ENCODE results near the gene SPRYD4. TPM values are rescaled to one million over a fixed set of nuclear protein-coding genes. Genes with fewer than 3 reads are reported as not detected.
A peak's percentile ranks its signal among the peaks of the same experiment; 100 is the strongest.

Gene SPRYD4
- total RNA-seq, 2 donors from 2014 or later = 5.8 to 6.4 TPM

DNA sequence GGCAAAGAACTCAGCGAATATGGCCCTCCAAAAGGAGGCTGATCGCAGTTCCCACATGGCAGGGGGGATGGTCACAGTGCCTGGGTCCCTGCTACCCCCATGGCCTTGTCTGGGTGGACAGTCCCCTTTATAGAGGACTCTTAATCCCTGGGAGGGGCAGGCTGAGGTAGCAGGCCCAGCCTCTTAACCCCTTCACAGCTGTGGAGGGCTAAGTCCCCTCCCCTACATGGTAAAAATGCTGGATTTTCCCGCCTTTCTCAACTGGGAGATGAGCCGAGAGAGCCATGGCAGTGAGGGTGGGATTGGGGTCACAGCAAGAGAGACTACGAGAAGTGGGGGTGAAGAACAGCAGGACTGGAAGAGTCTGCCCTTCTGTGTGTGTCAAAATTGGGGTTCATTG is 13.8 kb upstream of the SPRYD4 start, which contains the start of gene MIP:
MIP (minus strand) TSS at position 101 of the 400 bp plus-strand sequence; CDS start at position 57, 44 bp downstream.
- Mint-ChIP-seq H3K27ac (no peak within 1 kb of the TSS), H3K4me3 (no peak within 1 kb of the TSS), H3K27me3 (peaks cover 20% of the 10 kb centered on the region), H3K36me3 (ENCODE audit: low read depth) (no peaks in the 10 kb centered on the region), H3K4me1 (peaks cover 7% of the 10 kb centered on the region)
- DNase-seq = no peak
- H3K9me3 ChIP-seq (ENCODE audit: control insufficient read depth, low read length, poor library complexity, severe bottlenecking) = no peaks in the 10 kb centered on the region
- ATAC-seq = no peak

DNA sequence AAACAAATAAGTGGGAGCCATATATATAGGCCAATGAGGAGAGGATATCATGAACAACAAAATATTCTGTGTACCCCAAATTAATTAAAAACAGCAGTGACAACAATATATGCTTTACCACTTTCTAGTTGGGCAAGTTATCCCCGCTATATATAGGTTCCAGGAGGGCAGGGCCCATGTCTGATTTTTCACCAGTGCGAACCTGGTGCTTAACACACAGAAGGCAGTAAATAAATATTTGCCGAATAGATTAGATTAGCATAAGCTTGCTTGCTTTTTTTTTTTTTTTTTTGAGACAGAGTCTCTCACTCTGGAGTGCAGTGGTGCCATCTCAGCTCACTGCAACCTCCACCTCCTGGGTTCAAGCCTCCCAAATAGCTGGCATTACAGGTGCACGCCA is 10.6 kb upstream of the SPRYD4 start:
- no peaks in the 10 kb centered on the region for H3K4me1 Mint-ChIP-seq
- peaks cover 20% of the 10 kb centered on the region for H3K27me3 Mint-ChIP-seq
- H3K9me3 ChIP-seq (ENCODE audit: control insufficient read depth, low read length, poor library complexity, severe bottlenecking) = no peaks in the 10 kb centered on the region
- no peak overlapping the region for H3K4me3 Mint-ChIP-seq
- no peaks in the 10 kb centered on the region for H3K36me3 Mint-ChIP-seq (ENCODE audit: low read depth)
- H3K27ac Mint-ChIP-seq = no peak overlapping the region
- ATAC-seq (no peak), DNase-seq (no peak)

DNA sequence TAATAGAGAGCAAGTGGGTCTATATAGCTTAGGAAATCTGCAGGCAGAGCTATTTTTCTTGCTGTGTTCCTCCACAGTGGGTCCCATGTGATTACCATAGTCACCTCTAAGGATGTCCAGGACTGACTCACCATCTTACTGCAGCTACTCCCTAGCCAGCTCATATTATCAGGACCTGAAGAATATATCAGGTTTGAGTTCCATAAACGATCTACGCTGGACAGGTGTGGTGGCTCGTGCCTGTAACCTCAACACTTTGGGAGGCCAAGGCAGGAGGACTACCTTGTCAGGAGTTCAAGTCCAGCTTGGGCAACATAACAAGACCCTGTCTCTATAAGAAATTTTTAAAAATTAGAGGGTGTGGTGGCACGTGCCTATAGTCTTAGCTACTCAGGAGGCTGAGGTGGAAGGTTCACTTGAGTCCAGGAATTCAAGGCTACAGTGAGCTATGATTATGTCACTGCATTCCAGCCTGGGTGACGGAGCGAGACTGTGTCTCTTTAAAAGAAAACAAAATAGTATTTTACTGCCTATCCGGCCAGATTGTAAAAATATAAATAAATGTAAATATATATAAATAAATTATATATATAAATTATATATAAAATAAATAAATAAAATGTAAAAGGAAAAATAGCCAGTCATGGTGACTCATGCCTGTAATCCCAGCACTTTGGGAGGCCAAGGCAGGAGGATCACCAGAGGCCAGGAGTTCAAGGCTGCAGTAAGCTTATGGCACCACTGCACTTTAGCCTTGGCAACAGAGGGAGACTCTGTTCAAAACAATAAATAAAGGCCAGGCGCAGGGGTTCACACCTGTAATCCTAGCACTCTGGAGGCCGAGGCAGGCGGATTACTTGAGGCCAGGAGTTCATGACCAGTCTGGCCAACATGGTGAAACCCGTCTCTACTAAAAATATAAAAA is 6.9 kb upstream of the SPRYD4 start:
- H3K9me3 ChIP-seq (ENCODE audit: control insufficient read depth, low read length, poor library complexity, severe bottlenecking) = no peaks in the 10 kb centered on the region
- DNase-seq = no peak
- no peak overlapping the region for H3K27ac Mint-ChIP-seq
- H3K4me1 Mint-ChIP-seq = peaks cover 6% of the 10 kb centered on the region
- no peaks in the 10 kb centered on the region for H3K36me3 Mint-ChIP-seq (ENCODE audit: low read depth)
- H3K27me3 Mint-ChIP-seq = peaks cover 6% of the 10 kb centered on the region
- no peak overlapping the region for H3K4me3 Mint-ChIP-seq
- ATAC-seq = no peak

DNA sequence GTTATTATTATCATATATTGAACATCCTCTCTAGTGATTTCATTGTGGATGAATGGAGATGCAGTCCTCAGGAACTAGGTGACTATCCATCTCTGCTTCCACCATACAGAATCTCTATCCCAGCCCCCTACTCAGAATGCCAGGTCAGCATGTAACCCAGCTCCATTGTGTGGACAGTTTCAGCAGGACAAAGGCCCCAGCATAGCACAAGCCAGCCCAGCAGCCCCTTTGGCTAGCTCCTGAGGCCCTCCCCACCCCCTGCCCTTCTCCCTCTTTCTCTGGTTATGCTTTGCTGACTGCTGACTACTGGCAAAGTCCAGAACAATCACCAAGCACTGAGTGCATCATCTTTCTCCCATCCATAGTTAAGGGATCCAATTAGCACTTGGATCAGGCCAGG is 5.8 kb upstream of the SPRYD4 start:
- H3K27me3 Mint-ChIP-seq = peaks cover 6% of the 10 kb centered on the region
- no peaks in the 10 kb centered on the region for H3K36me3 Mint-ChIP-seq (ENCODE audit: low read depth)
- H3K4me1 Mint-ChIP-seq = peaks cover 6% of the 10 kb centered on the region

DNA sequence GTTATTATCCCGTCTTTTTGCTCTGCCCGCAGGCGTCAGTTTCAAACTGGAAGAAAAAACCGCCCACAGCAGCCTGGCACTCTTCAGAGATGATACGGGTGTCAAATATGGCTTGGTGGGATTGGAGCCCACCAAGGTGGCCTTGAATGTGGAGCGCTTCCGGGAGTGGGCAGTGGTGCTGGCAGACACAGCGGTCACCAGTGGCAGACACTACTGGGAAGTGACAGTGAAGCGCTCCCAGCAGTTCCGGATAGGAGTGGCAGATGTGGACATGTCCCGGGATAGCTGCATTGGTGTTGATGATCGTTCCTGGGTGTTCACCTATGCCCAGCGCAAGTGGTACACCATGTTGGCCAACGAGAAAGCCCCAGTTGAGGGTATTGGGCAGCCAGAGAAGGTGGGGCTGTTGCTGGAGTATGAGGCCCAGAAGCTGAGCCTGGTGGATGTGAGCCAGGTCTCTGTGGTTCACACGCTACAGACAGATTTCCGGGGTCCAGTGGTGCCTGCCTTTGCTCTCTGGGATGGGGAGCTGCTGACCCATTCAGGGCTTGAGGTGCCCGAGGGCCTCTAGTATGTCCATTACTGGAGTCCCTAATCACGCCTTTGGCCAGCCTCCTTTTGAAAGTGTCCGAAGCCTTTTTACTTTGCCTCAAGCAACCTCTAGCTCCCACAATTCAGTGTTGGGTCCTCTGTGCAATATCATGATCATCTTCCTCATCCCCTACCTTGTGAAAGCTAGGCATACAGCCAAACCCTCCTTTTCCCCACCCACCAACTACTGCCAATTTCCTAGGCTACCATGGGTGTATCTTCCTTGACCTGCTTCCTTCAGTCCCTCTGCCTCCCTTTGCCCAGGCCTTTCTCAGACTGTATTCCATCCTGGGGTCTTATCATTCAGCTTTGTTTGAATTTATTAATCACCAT is 891 bp downstream of the SPRYD4 start:
- H3K27me3 Mint-ChIP-seq = no peaks in the 10 kb centered on the region

More for the DNA sequence above, 5.8 kb upstream of the SPRYD4 start:
- no peaks in the 10 kb centered on the region for H3K9me3 ChIP-seq (ENCODE audit: control insufficient read depth, low read length, poor library complexity, severe bottlenecking)
- Mint-ChIP-seq H3K27ac (no peak overlapping the region), H3K4me3 (no peak overlapping the region)
- no peak for DNase-seq
- no peak for ATAC-seq

DNA sequence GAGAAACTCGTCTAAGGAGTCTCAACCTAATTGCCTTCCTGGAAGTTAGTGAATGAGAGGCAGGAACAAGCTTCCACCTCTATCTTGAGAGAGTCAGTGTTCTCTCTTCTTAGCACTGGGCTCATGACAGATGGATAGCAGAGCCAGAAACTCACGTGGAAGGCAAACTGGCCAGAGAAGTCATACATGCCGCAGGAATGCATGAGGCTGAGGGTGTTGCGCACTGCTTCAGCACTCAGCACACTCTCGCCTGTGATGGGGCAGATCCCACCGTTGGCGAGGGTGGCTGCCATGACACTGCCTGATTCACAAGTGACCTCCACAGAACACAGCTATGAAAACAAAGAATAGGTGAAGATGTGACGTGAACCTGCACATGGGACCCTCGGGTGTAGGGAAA is 6.0 kb downstream of the SPRYD4 start:
- DNase-seq (no peak), ATAC-seq (no peak)
- no peaks in the 10 kb centered on the region for H3K36me3 Mint-ChIP-seq (ENCODE audit: low read depth)
- H3K27me3 Mint-ChIP-seq = no peaks in the 10 kb centered on the region
- H3K4me3 Mint-ChIP-seq = no peak overlapping the region
- H3K9me3 ChIP-seq (ENCODE audit: control insufficient read depth, low read length, poor library complexity, severe bottlenecking) = no peaks in the 10 kb centered on the region
- H3K27ac Mint-ChIP-seq = no peak overlapping the region
- H3K4me1 Mint-ChIP-seq = peaks cover 17% of the 10 kb centered on the region

More for the DNA sequence above, 891 bp downstream of the SPRYD4 start:
- peak overlapping the region; percentile 97 for H3K4me3 Mint-ChIP-seq
- H3K27ac Mint-ChIP-seq = peak overlapping the region; percentile 95
- H3K36me3 Mint-ChIP-seq (ENCODE audit: low read depth) = no peaks in the 10 kb centered on the region
- no peaks in the 10 kb centered on the region for H3K9me3 ChIP-seq (ENCODE audit: control insufficient read depth, low read length, poor library complexity, severe bottlenecking)
- ATAC-seq (no peak), DNase-seq (no peak)
- peaks cover 15% of the 10 kb centered on the region for H3K4me1 Mint-ChIP-seq

DNA sequence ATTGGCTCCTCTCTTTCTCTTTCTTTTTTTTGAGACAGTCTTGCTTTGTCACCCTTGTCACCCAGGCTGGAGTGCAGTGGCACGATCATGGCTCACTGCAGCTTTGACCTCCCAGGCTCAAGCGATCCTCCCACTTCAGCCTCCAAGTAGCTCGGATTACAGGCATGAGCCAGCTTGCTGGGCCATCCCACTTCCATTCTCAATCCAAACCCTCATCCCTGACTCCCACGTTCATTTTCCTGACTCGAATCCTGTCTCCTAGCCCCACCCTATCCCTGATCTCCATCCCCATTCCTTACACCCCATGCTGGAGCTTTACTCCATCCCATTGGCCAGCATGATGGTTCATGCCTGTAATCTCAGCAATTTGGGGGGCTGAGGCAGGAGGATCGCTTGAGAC is 7.8 kb downstream of the SPRYD4 start:
- H3K9me3 ChIP-seq (ENCODE audit: control insufficient read depth, low read length, poor library complexity, severe bottlenecking) = no peaks in the 10 kb centered on the region
- H3K27ac Mint-ChIP-seq = peak overlapping the region; percentile 21
- no peaks in the 10 kb centered on the region for H3K27me3 Mint-ChIP-seq
- H3K4me3 Mint-ChIP-seq = no peak overlapping the region
- no peaks in the 10 kb centered on the region for H3K36me3 Mint-ChIP-seq (ENCODE audit: low read depth)
- ATAC-seq (no peak), DNase-seq (no peak)
- peaks cover 17% of the 10 kb centered on the region for H3K4me1 Mint-ChIP-seq

DNA sequence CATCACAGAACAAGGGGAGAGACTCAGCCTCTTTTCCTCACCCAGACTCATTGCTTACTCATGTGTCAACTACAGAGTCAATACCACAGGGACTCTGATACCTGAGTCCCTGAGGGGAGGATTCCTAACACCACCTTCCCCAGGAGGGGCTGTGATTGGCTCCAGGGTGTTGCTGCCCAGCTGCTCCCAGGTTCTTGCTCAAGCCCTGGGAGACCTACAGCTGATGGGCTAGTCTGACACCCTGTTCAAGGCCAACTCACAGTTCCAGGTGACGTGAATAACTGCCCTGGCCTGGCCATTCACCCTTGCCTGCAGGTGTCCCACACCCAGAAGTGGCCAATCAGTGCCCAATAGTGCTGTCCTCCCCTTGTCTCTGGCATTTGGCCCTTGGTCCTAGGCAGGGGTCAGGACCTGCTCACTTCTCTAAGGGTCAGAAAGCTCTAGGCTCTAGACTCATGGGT is 8.6 kb downstream of the SPRYD4 start:
- no peaks in the 10 kb centered on the region for H3K9me3 ChIP-seq (ENCODE audit: control insufficient read depth, low read length, poor library complexity, severe bottlenecking)
- Mint-ChIP-seq H3K4me1 (peaks cover 15% of the 10 kb centered on the region), H3K27me3 (no peaks in the 10 kb centered on the region), H3K27ac (no peak overlapping the region), H3K36me3 (ENCODE audit: low read depth) (no peaks in the 10 kb centered on the region), H3K4me3 (no peak overlapping the region)
- DNase-seq (no peak), ATAC-seq (no peak)

DNA sequence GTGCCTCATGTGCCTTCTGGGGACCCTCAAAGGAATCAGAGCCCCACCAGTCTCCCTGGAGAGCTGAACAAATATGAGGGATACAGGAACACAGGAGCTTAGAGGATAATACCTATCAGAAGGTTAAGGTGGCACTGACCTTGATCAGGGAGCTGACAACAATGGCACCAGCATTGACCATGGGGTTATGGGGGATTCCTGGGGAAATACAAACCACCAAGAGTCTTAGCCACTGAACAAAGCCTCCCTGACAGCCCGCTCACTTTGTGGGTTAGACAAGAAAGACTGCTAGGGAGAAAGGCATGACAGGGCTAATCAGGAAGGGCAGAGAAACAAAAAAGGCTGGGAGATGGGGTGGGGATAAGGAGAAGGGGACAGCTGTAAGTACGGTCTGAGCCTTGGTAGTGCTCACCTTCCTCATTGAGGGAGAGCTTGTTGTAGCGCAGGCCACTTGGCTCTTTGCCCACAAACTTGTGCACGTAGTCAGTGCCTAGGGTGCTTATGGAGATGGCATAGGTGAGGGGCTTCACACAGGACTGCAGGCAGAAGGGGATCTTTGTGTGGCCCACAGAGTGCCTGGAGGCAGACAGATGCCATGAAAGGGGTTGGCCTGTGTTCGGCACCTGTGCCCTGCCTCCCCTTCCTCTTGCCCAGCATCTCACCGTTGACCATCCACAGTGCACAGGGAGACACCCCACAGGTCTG is 9.3 kb downstream of the SPRYD4 start:
- H3K4me3 Mint-ChIP-seq = no peak overlapping the region
- H3K27me3 Mint-ChIP-seq = no peaks in the 10 kb centered on the region
- H3K27ac Mint-ChIP-seq = peak overlapping the region; percentile 49
- no peaks in the 10 kb centered on the region for H3K9me3 ChIP-seq (ENCODE audit: control insufficient read depth, low read length, poor library complexity, severe bottlenecking)
- ATAC-seq (no peak), DNase-seq (no peak)
- peaks cover 2% of the 10 kb centered on the region for H3K36me3 Mint-ChIP-seq (ENCODE audit: low read depth)
- H3K4me1 Mint-ChIP-seq = peaks cover 15% of the 10 kb centered on the region

DNA sequence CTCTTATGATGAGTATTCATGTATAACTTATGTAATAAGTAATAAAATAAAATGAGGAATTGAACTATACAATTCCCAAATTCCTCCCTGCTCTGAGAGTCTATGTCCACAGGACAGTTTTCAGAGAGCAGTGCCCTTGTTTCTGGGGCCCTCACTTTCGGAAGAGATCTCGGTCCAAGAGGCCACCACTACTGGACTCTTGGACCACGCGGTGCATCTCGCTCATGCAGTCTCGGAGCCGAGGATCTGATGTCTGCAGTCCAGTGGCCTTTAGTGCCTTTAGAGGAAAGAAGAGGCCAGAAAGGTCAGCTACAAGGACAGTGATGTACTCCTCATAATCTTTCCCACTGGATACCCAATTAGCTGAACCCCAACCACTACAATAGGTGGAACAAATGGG is 11.2 kb downstream of the SPRYD4 start:
- Mint-ChIP-seq H3K4me1 (peaks cover 15% of the 10 kb centered on the region), H3K27ac (no peak overlapping the region), H3K36me3 (ENCODE audit: low read depth) (peaks cover 2% of the 10 kb centered on the region), H3K27me3 (no peaks in the 10 kb centered on the region), H3K4me3 (no peak overlapping the region)
- H3K9me3 ChIP-seq (ENCODE audit: control insufficient read depth, low read length, poor library complexity, severe bottlenecking) = no peaks in the 10 kb centered on the region
- DNase-seq (no peak), ATAC-seq (no peak)

DNA sequence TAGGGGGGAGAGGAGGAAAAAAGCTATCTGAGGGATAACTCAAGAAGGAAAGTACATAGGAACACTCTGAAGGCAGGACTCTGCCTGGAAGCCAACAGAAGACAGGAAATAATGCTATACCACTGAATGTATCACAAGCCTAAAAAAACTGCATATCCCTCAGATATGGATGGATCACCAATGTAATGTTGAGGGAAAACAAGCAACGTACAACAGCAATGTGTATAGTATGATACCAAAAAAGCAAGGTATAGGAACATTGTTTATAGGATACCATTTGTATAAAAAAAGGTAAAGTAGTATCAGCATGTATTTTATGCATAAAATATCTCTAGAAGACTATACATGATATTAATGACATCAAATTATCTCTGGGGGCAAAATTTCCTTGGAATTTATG is 16.2 kb downstream of the SPRYD4 start:
- Mint-ChIP-seq H3K4me3 (no peak overlapping the region), H3K4me1 (peaks cover 16% of the 10 kb centered on the region), H3K27ac (no peak overlapping the region), H3K27me3 (no peaks in the 10 kb centered on the region), H3K36me3 (ENCODE audit: low read depth) (peaks cover 2% of the 10 kb centered on the region)
- DNase-seq (no peak), ATAC-seq (no peak)
- H3K9me3 ChIP-seq (ENCODE audit: control insufficient read depth, low read length, poor library complexity, severe bottlenecking) = no peaks in the 10 kb centered on the region

DNA sequence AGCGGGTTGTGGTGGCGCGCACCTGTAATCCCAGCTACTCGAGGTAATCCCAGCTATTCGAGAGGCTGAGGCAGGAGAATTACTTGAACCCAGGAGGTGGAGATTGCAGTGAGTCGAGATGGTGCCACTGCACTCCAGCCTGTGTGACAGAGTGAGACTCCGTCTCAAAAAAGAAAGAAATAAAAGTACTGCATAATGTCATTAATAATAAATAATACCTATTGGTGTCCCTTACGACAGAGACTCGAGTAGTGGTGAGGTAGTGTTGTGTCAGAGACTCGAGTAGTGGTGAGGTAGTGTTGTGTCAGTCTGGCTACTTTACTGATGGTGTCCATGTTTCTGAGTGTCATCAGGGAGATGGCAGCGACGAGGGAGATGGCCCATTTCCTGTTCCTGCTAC is 18.3 kb downstream of the SPRYD4 start:
- Mint-ChIP-seq H3K4me3 (peak overlapping the region; percentile 80), H3K27me3 (peaks cover 3% of the 10 kb centered on the region), H3K27ac (no peak overlapping the region), H3K4me1 (peaks cover 10% of the 10 kb centered on the region), H3K36me3 (ENCODE audit: low read depth) (peaks cover 2% of the 10 kb centered on the region)
- H3K9me3 ChIP-seq (ENCODE audit: control insufficient read depth, low read length, poor library complexity, severe bottlenecking) = no peaks in the 10 kb centered on the region
- DNase-seq (no peak), ATAC-seq (no peak)

Data from T-helper 17 cell (primary cell).